ENCODE results near the gene FRMD4B.
A peak's percentile ranks its signal among the peaks of the same experiment; 100 is the strongest.

Gene FRMD4B

GRCh38 chr3:69385723-69386555, at the start of gene FRMD4B:
FRMD4B (minus strand) TSS chr3:69386088; CDS start chr3:69385989, 99 bp downstream.
- peak; percentile 81 for DNase-seq

- no peak for DNase-seq
These were observed 48.1 kb upstream of the FRMD4B start for GRCh38 chr3:69433969-69434325.

GRCh38 chr3:69433121-69433968, 47.5 kb upstream of the FRMD4B start:
- DNase-seq = no peak

- no peak for DNase-seq
These were observed 42.9 kb upstream of the FRMD4B start for GRCh38 chr3:69428657-69429255.

GRCh38 chr3:69426967-69427304, 41.0 kb upstream of the FRMD4B start:
- no peak for DNase-seq

- no peak for DNase-seq
These were observed 40.5 kb upstream of the FRMD4B start for GRCh38 chr3:69426291-69426966.

- no peak for DNase-seq
These were observed 39.4 kb upstream of the FRMD4B start for GRCh38 chr3:69425249-69425648.

GRCh38 chr3:69423463-69424155, 37.7 kb upstream of the FRMD4B start:
- DNase-seq = no peak

- no peak for DNase-seq
These were observed 36.9 kb upstream of the FRMD4B start for GRCh38 chr3:69422751-69423150.

- no peak for DNase-seq
These were observed 35.1 kb upstream of the FRMD4B start for GRCh38 chr3:69420781-69421520.

- DNase-seq = no peak
These were observed 33.4 kb upstream of the FRMD4B start for GRCh38 chr3:69419276-69419675.

GRCh38 chr3:69417541-69418078, 31.7 kb upstream of the FRMD4B start:
- no peak for DNase-seq

GRCh38 chr3:69413551-69414207, 27.8 kb upstream of the FRMD4B start:
- no peak for DNase-seq

- no peak for DNase-seq
These were observed 25.5 kb upstream of the FRMD4B start for GRCh38 chr3:69411346-69411745.

GRCh38 chr3:69410301-69410700, 24.4 kb upstream of the FRMD4B start:
- peak; percentile 75 for DNase-seq

GRCh38 chr3:69409831-69410230, 23.9 kb upstream of the FRMD4B start:
- DNase-seq = no peak

GRCh38 chr3:69409011-69409410, 23.1 kb upstream of the FRMD4B start:
- DNase-seq = no peak

GRCh38 chr3:69408542-69408941, 22.7 kb upstream of the FRMD4B start:
- DNase-seq = no peak

GRCh38 chr3:69407908-69408307, 22.0 kb upstream of the FRMD4B start:
- no peak for DNase-seq

GRCh38 chr3:69406163-69406562, 20.3 kb upstream of the FRMD4B start:
- peak; percentile 40 for DNase-seq

- no peak for DNase-seq
These were observed 19.2 kb upstream of the FRMD4B start for GRCh38 chr3:69405067-69405466.
